HepG2 (cell line): ENCODE measurements around the gene C10orf90. TPM values are rescaled to one million over a fixed set of nuclear protein-coding genes. Genes with fewer than 3 reads are reported as not detected.

Source experiments
- ATAC-seq: fragments of 200-7000 bp; cut with Tn5 transposase; 3 replicates; pipeline ENCODE4 v1.9.1; 2020; ENCODE audit warnings: mild to moderate bottlenecking, moderate library complexity
- BruUV-seq: library from RNA; stranded (reverse); fragments of 400-500 nt; replicated peaks from 2 replicates; lab custom pipeline; 2021; lab: Mats Ljungman, UMichigan
- CTCF ChIA-PET: fragments of 300-600 bp; formaldehyde crosslinking; extraction: SDS; loops from one replicate; lab custom pipeline; 2021; ENCODE audit warnings: low total read pairs, inconsistent platforms, low intra/inter-chr PET ratio; lab: Yijun Ruan, JAX
- POLR2A ChIA-PET: fragments of 350-600 bp; sonication (Branson Sonifier 250); formaldehyde crosslinking; loops from one replicate; lab custom pipeline; 2020; ENCODE audit warnings: antibody characterized with exemption, inconsistent platforms; lab: Yijun Ruan, JAX
- DNase-seq: peaks from one replicate; pipeline ENCODE4 v3.0.0-alpha.2; 2015; ENCODE audit warnings: low spot score
- FAIRE-seq: peaks from 3 replicates; lab custom pipeline; 2011; peaks lifted over from hg19 to GRCh38; lab: Jason Lieb, UNC
- H2AFZ ChIP-seq: one replicate; pipeline ENCODE4 v1.6.1; 2011; ENCODE audit warnings: low read length, inconsistent platforms
- H3K27ac ChIP-seq: fragments of 300-600 bp; 3 replicates; pipeline ENCODE4 v1.8.0; 2011; ENCODE audit warnings: mixed run types, mild to moderate bottlenecking, mixed read lengths, low read length, inconsistent platforms; ENCODE audit not compliant: insufficient read depth; ENCODE audit errors: extremely low read length
- H3K27me3 ChIP-seq, 2 experiments: fragments of 200-600 bp in 1 of 2; 2 replicates in 1 of 2; 3 replicates in 1 of 2; pipeline versions ENCODE4 v1.6.0 to v1.8.0; 2011; ENCODE audit warnings: low read length in 2 of 2, mild to moderate bottlenecking in 2 of 2, moderate library complexity in 2 of 2, inconsistent platforms in 1 of 2; ENCODE audit not compliant: insufficient read depth in 2 of 2, control insufficient read depth in 1 of 2
- H3K36me3 ChIP-seq, 2 experiments: fragments of 200-600 bp in 1 of 2; replicated peaks in 1 of 2; 2 replicates in 1 of 2; 3 replicates in 1 of 2; pipeline versions ENCODE4 v1.5.1 to v1.8.0; 2011; ENCODE audit warnings: low read length in 2 of 2, inconsistent platforms in 1 of 2; ENCODE audit not compliant: insufficient read depth in 2 of 2, control insufficient read depth in 1 of 2
- H3K4me1 ChIP-seq: 2 replicates; pipeline ENCODE4 v1.5.1; 2012; ENCODE audit warnings: low read length, inconsistent platforms; ENCODE audit not compliant: insufficient read depth
- H3K4me2 ChIP-seq: 2 replicates; pipeline ENCODE4 v1.6.0; 2011; ENCODE audit warnings: low read depth, low read length, inconsistent platforms
- H3K4me3 ChIP-seq, 3 experiments: fragments of 200-600 bp in 1 of 3; sonication (generic), shearing (Covaris generic) in 1 of 3; replicated peaks in 1 of 3; 2 replicates each; pipeline ENCODE4 v1.5.1; 2011 to 2016; ENCODE audit warnings: low read length in 3 of 3, inconsistent platforms in 2 of 3, low read depth in 2 of 3, mild to moderate bottlenecking in 2 of 3, control low read depth in 1 of 3, mixed read lengths in 1 of 3; ENCODE audit not compliant: insufficient read depth in 1 of 3
- H3K79me2 ChIP-seq: one replicate; pipeline ENCODE4 v1.6.1; 2011; ENCODE audit warnings: low read length, inconsistent platforms; ENCODE audit not compliant: insufficient read depth
- H3K9ac ChIP-seq: 2 replicates; pipeline ENCODE4 v1.6.0; 2011; ENCODE audit warnings: mild to moderate bottlenecking, low read depth, low read length, inconsistent platforms; ENCODE audit not compliant: insufficient read depth
- H3K9me3 ChIP-seq: 2 replicates; pipeline ENCODE4 v1.5.1; 2012; ENCODE audit warnings: mild to moderate bottlenecking, low read length
- H4K20me1 ChIP-seq: 2 replicates; pipeline ENCODE4 v1.6.0; 2011; ENCODE audit warnings: inconsistent platforms, mild to moderate bottlenecking, low read length, moderate library complexity; ENCODE audit not compliant: insufficient read depth
- IRF1 ChIP-seq: sonication (generic); formaldehyde crosslinking; IDR thresholded peaks from 2 replicates; pipeline ENCODE4 v1.4.0; 2020; ENCODE audit warnings: low read depth, mild to moderate bottlenecking, missing genetic modification reagents
- KLF11 ChIP-seq: IDR thresholded peaks from 2 replicates; pipeline ENCODE4 v1.6.1; 2016; ENCODE audit warnings: missing compliant biosample characterization
- MIER2 ChIP-seq: IDR thresholded peaks from 2 replicates; pipeline ENCODE4 v1.6.1; 2016; ENCODE audit warnings: missing biosample characterization, missing genetic modification reagents
- MLX ChIP-seq: IDR thresholded peaks from 2 replicates; pipeline ENCODE4 v1.6.1; 2016
- SALL2 ChIP-seq: sonication (generic); formaldehyde crosslinking; IDR thresholded peaks from 2 replicates; pipeline ENCODE4 v1.8.1; 2023; ENCODE audit warnings: mild to moderate bottlenecking, missing genetic modification reagents, inconsistent platforms
- TOPORS ChIP-seq: sonication (generic); formaldehyde crosslinking; IDR thresholded peaks from 2 replicates; pipeline ENCODE4 v1.8.0; 2023; ENCODE audit warnings: mild to moderate bottlenecking, missing genetic modification reagents
- ZMYM2 ChIP-seq: sonication (generic); formaldehyde crosslinking; IDR thresholded peaks from 2 replicates; pipeline ENCODE4 v1.8.0; 2022; ENCODE audit warnings: mild to moderate bottlenecking, missing genetic modification reagents
- ZNF224 ChIP-seq: sonication (generic); formaldehyde crosslinking; IDR thresholded peaks from 2 replicates; pipeline ENCODE4 v1.5.0; 2020; ENCODE audit warnings: mild to moderate bottlenecking, missing genetic modification reagents
- ZNF317 ChIP-seq: sonication (generic); formaldehyde crosslinking; IDR thresholded peaks from 2 replicates; pipeline ENCODE4 v1.5.0; 2020; ENCODE audit warnings: mild to moderate bottlenecking, missing genetic modification reagents
- ZNF451 ChIP-seq: sonication (generic); formaldehyde crosslinking; IDR thresholded peaks from 2 replicates; pipeline ENCODE4 v1.5.0; 2020; ENCODE audit warnings: mild to moderate bottlenecking, missing genetic modification reagents
- ZNF562 ChIP-seq: sonication (generic); formaldehyde crosslinking; IDR thresholded peaks from 2 replicates; pipeline ENCODE4 v1.8.0; 2022; ENCODE audit warnings: missing genetic modification reagents, borderline replicate concordance
- ZNF629 ChIP-seq: sonication (generic); formaldehyde crosslinking; conservative IDR thresholded peaks from 2 replicates; pipeline ENCODE4 v1.5.0; 2020; ENCODE audit warnings: missing genetic modification reagents
- ZNF704 ChIP-seq: sonication (generic); formaldehyde crosslinking; IDR thresholded peaks from 2 replicates; pipeline ENCODE4 v1.8.1; 2023; ENCODE audit warnings: mild to moderate bottlenecking, inconsistent platforms, moderate library complexity, missing genetic modification reagents, borderline replicate concordance
- ZNF749 ChIP-seq: sonication (generic); formaldehyde crosslinking; IDR thresholded peaks from 2 replicates; pipeline ENCODE4 v1.8.0; 2022; ENCODE audit warnings: mild to moderate bottlenecking, missing genetic modification reagents, moderate library complexity, borderline replicate concordance
- ZNF839 ChIP-seq: sonication (generic); formaldehyde crosslinking; IDR thresholded peaks from 2 replicates; pipeline ENCODE4 v1.4.0; 2020; ENCODE audit warnings: missing genetic modification reagents, mild to moderate bottlenecking, borderline replicate concordance
- ZNF841 ChIP-seq: sonication (generic); formaldehyde crosslinking; IDR thresholded peaks from 2 replicates; pipeline ENCODE4 v1.8.1; 2023; ENCODE audit warnings: missing genetic modification reagents, borderline replicate concordance
- WGBS: methylation state at CpG from one replicate; pipeline ENCODE4 v1.1.6; 2017; ENCODE audit warnings: low lambda C conversion rate; 5-methylcytosine and 5-hydroxymethylcytosine counted together
- in situ Hi-C: cut with HindIII; loops from 2 replicates; pipeline ENCODE4 v1.10.0; 2017; ENCODE audit warnings: low pct_unique_long_range_greater_than_20kb; ENCODE audit not compliant: extremely low pct_ligation_motif_present
- intact Hi-C: fragments of 100-400 bp; cut with micrococcal nuclease; formaldehyde crosslinking; loops from one replicate; pipeline ENCODE4 v1.10.0; 2022; ENCODE audit not compliant: unreplicated experiment
- polyA plus RNA-seq, 8 experiments: library from polyadenylated mRNA; depleted of rRNA in 3 of 8; stranded (reverse) in 7 of 8; unstranded in 1 of 8; fragments of >200 nt; fragmentation: Illumina TruSeq in 4 of 8; extraction: Trizol in 4 of 8; gene quantifications; 2 replicates each; pipeline versions ENCODE4 v1.2.1 to v1.2.3, GENCODE V29; 2011 to 2016; ENCODE audit warnings: low read depth in 4 of 8, missing spikeins in 1 of 8, mixed read lengths in 1 of 8; ENCODE audit not compliant: insufficient read depth in 1 of 8
- total RNA-seq, 5 experiments: library from RNA; depleted of rRNA; stranded (reverse); fragments of >200 nt; fragmentation: Illumina TruSeq; extraction: Trizol; gene quantifications; 2 replicates each; pipeline ENCODE4 v1.2.3, GENCODE V29; 2016; ENCODE audit warnings: low read depth in 1 of 5
- TF ChIP-seq, protein P1 (sequence below): sonication (generic); formaldehyde crosslinking; IDR thresholded peaks from 2 replicates; pipeline ENCODE4 v1.8.1; 2022; ENCODE audit warnings: mild to moderate bottlenecking, missing genetic modification reagents
- TF ChIP-seq, protein P2 (sequence below): sonication (generic); formaldehyde crosslinking; IDR thresholded peaks from 2 replicates; pipeline ENCODE4 v1.4.0; 2020; ENCODE audit warnings: missing genetic modification reagents

The C10orf90 gene
- total and polyA plus RNA-seq, 2 of the 13 experiments (the other 11 are each of a cell fraction or from before 2014, with no cell fraction given), result not detected

- WGBS, result 13% methylated on average over 3 of the region's 3 CpGs
- DNase-seq, result no peak
- no peaks in the 10 kb centered on the region for H3K9me3 ChIP-seq
- no peaks in the 10 kb centered on the region for H4K20me1 ChIP-seq
- H2AFZ ChIP-seq, result no peak overlapping the region
- H3K4me3 ChIP-seq, result no peak overlapping the region
- in situ Hi-C loops, result no loop called here
- TF ChIP-seq ZNF224 (CRISPR knock-in tag) (no peak), MLX (no peak), KLF11 (CRISPR knock-in tag) (no peak), IRF1 (CRISPR knock-in tag) (no peak), ZNF839 (no peak), ZNF451 (no peak), ZNF704 (no peak), ZNF629 (CRISPR knock-in tag) (no peak), ZMYM2 (CRISPR knock-in tag) (no peak), ZNF841 (CRISPR knock-in tag) (no peak), SALL2 (CRISPR knock-in tag) (no peak), ZNF317 (CRISPR knock-in tag) (no peak), ZNF749 (CRISPR knock-in tag) (no peak), ZNF562 (CRISPR knock-in tag) (no peak), TOPORS (CRISPR knock-in tag) (no peak), MIER2 (CRISPR knock-in tag) (no peak)
- TF ChIP-seq, protein P1, sequence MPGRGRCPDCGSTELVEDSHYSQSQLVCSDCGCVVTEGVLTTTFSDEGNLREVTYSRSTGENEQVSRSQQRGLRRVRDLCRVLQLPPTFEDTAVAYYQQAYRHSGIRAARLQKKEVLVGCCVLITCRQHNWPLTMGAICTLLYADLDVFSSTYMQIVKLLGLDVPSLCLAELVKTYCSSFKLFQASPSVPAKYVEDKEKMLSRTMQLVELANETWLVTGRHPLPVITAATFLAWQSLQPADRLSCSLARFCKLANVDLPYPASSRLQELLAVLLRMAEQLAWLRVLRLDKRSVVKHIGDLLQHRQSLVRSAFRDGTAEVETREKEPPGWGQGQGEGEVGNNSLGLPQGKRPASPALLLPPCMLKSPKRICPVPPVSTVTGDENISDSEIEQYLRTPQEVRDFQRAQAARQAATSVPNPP, result no peak
- TF ChIP-seq, protein P2, sequence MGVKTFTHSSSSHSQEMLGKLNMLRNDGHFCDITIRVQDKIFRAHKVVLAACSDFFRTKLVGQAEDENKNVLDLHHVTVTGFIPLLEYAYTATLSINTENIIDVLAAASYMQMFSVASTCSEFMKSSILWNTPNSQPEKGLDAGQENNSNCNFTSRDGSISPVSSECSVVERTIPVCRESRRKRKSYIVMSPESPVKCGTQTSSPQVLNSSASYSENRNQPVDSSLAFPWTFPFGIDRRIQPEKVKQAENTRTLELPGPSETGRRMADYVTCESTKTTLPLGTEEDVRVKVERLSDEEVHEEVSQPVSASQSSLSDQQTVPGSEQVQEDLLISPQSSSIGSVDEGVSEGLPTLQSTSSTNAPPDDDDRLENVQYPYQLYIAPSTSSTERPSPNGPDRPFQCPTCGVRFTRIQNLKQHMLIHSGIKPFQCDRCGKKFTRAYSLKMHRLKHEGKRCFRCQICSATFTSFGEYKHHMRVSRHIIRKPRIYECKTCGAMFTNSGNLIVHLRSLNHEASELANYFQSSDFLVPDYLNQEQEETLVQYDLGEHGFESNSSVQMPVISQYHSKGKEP (CRISPR knock-in tag), result no peak
- TF ChIP-seq, all 625 proteins: peak for 0
- H3K4me2 ChIP-seq, result no peak overlapping the region
- H3K79me2 ChIP-seq, result no peaks in the 10 kb centered on the region
- POLR2A ChIA-PET, result no interaction called here
- CTCF ChIA-PET, result no interaction called here
- no peak overlapping the region for H3K9ac ChIP-seq
- intact Hi-C loops, result no loop called here
- no peaks in the 10 kb centered on the region for H3K36me3 ChIP-seq
- FAIRE-seq (no peak), ATAC-seq (no peak)
- no peaks in the 10 kb centered on the region for H3K4me1 ChIP-seq
- BruUV-seq, result no TSS peak
- peaks cover 0 to 8% of the 10 kb centered on the region in 2 experiments; a peak in 3 of 5 replicates for H3K27me3 ChIP-seq
- no peak overlapping the region for H3K27ac ChIP-seq
Observed at GRCh38 chr10:126616737-126617136, 53.8 kb downstream of the C10orf90 start.
